Spinal cord (tissue), 10 donors: ENCODE results near the gene AFF4. TPM values are rescaled to one million over a fixed set of nuclear protein-coding genes. Genes with fewer than 3 reads are reported as not detected.

Experiments
- DNase-seq, 6 donors: peaks; one replicate each; pipeline versions ENCODE4 v3.0.0 to v3.0.0-alpha.2; 2013 to 2015; ENCODE audit warnings: low spot score in 6 of 6, low read depth in 4 of 6
- H3K27ac ChIP-seq: one replicate; pipeline ENCODE4 v1.5.1; 2013; ENCODE audit warnings: low read depth, low read length, control low read depth
- H3K27me3 ChIP-seq: one replicate; pipeline ENCODE4 v1.6.1; 2013; ENCODE audit warnings: low read length; ENCODE audit not compliant: control insufficient read depth, insufficient read depth
- H3K36me3 ChIP-seq: one replicate; pipeline ENCODE4 v1.6.1; 2013; ENCODE audit warnings: low read length; ENCODE audit not compliant: control insufficient read depth, insufficient read depth
- H3K4me1 ChIP-seq: one replicate; pipeline ENCODE4 v1.6.1; 2013; ENCODE audit warnings: low read length; ENCODE audit not compliant: control insufficient read depth, insufficient read depth
- H3K4me3 ChIP-seq: one replicate; pipeline ENCODE4 v1.5.1; 2013; ENCODE audit warnings: low read depth, low read length, control low read depth
- H3K9me3 ChIP-seq: one replicate; pipeline ENCODE4 v1.6.1; 2013; ENCODE audit warnings: low read length; ENCODE audit not compliant: control insufficient read depth, insufficient read depth
- WGBS: methylation state at CpG from one replicate; pipeline ENCODE4 v1.1.5; 2013; ENCODE audit warnings: missing lambda C conversion rate; ENCODE audit not compliant: insufficient coverage; 5-methylcytosine and 5-hydroxymethylcytosine counted together
- polyA plus RNA-seq, 2 donors: library from polyadenylated mRNA; unstranded; fragments of 120-200 nt; gene quantifications; one replicate each; pipeline ENCODE4 v1.2.1, GENCODE V29; 2013; ENCODE audit not compliant: insufficient read length in 2 of 2
- small RNA-seq: library from RNA; depleted of rRNA; stranded (forward); fragments of <200 nt; gene quantifications from one replicate; pipeline ENCODE3, GENCODE V24; 2014; ENCODE audit warnings: low replicate concordance
- total RNA-seq, 2 donors: library from RNA; depleted of rRNA in 1 of 2; stranded (reverse); fragments of 120-200 nt in 1 of 2; fragments of >200 nt in 1 of 2; gene quantifications; one replicate each; pipeline versions ENCODE4 v1.2.3 to v1.2.4, GENCODE V29; 2013 to 2014
- donor health status: healthy.

AFF4 gene
- total and polyA plus RNA-seq, 4 donors: 37.0 to 74.7 (median 57.2) TPM

GRCh38 chr5:132826424-132827082 lies 136.9 kb downstream of the AFF4 start:
- no peak overlapping the region for H3K4me3 ChIP-seq
- WGBS: 72% methylated on average over 4 of the region's 6 CpGs
- H3K4me1 ChIP-seq: peaks cover 62% of the 10 kb centered on the region
- peaks cover 10% of the 10 kb centered on the region for H3K36me3 ChIP-seq
- H3K27ac ChIP-seq: no peak overlapping the region
- no peaks in the 10 kb centered on the region for H3K9me3 ChIP-seq
- H3K27me3 ChIP-seq: peaks cover 62% of the 10 kb centered on the region
- no peak for DNase-seq

- Histone ChIP-seq H3K4me3 (no peak overlapping the region), H3K4me1 (peaks cover 62% of the 10 kb centered on the region), H3K27me3 (peaks cover 55% of the 10 kb centered on the region)
These were observed 137.5 kb downstream of the AFF4 start for GRCh38 chr5:132825834-132826391.

More at GRCh38 chr5:132825834-132826391, 137.5 kb downstream of the AFF4 start:
- no peaks in the 10 kb centered on the region for H3K9me3 ChIP-seq
- no peak overlapping the region for H3K27ac ChIP-seq
- WGBS: 13% methylated on average over 33 of the region's 43 CpGs
- DNase-seq: no peak
- peaks cover 10% of the 10 kb centered on the region for H3K36me3 ChIP-seq

Small RNA genes lying within 50 kb of the gene (small RNA-seq; reads per million reads assigned to genes)
- gene AC113410.1 (not detected), gene ATP6V0E1P1 (not detected), gene RF00019 (not detected), gene RNA5SP192 (not detected)

Other genes starting within 250 kb of the AFF4 start
- gene KIF3A, start 226.1 kb downstream of the AFF4 start, total RNA-seq: 10 to 100 TPM; 42.3 to 97.6 TPM
- gene KIF3A, start 226.1 kb downstream of the AFF4 start, polyA plus RNA-seq: 10 to 100 TPM; 84.6 to 88.6 TPM
- gene CCNI2, start 216.2 kb downstream of the AFF4 start, total RNA-seq: 1 to 10 TPM in 1 of 2 donors, under 1 TPM in 1; 0.69 to 1.3 TPM
- 10 to 100 TPM; 18.5 to 24.0 TPM for gene CCNI2, start 216.2 kb downstream of the AFF4 start, polyA plus RNA-seq
- 10 to 100 TPM; 67.9 to 83.2 TPM for gene SEPTIN8, start 186.4 kb downstream of the AFF4 start, total RNA-seq
- 100 to 1,000 TPM; 131 to 149 TPM for gene SEPTIN8, start 186.4 kb downstream of the AFF4 start, polyA plus RNA-seq
- gene SOWAHA, start 150.3 kb downstream of the AFF4 start, total RNA-seq: 1 to 10 TPM; 1.2 to 4.1 TPM
- gene SOWAHA, start 150.3 kb downstream of the AFF4 start, polyA plus RNA-seq: 1 to 10 TPM; 4.8 to 5.8 TPM
- 1 to 10 TPM; 4.5 to 6.3 TPM for gene SHROOM1, start 133.0 kb downstream of the AFF4 start, total RNA-seq
- 10 to 100 TPM; 11.6 to 17.6 TPM for gene SHROOM1, start 133.0 kb downstream of the AFF4 start, polyA plus RNA-seq
- gene GDF9, start 97.2 kb downstream of the AFF4 start, total RNA-seq: under 1 TPM; 0.69 to 0.83 TPM
- 1 to 10 TPM; 1.2 to 2.0 TPM for gene GDF9, start 97.2 kb downstream of the AFF4 start, polyA plus RNA-seq
- gene UQCRQ, start 97.0 kb downstream of the AFF4 start, total RNA-seq: 100 to 1,000 TPM; 104 to 407 TPM
- 100 to 1,000 TPM; 248 to 271 TPM for gene UQCRQ, start 97.0 kb downstream of the AFF4 start, polyA plus RNA-seq
- 1 to 10 TPM in 1 of 2 donors, under 1 TPM in 1; 0.79 to 1.8 TPM for gene LEAP2, start 90.0 kb downstream of the AFF4 start, total RNA-seq
- gene LEAP2, start 90.0 kb downstream of the AFF4 start, polyA plus RNA-seq: 1 to 10 TPM; 3.2 to 3.5 TPM
- 10 to 100 TPM; 16.9 to 18.4 TPM for gene ZCCHC10, start 62.9 kb upstream of the AFF4 start, total RNA-seq
- gene ZCCHC10, start 62.9 kb upstream of the AFF4 start, polyA plus RNA-seq: 10 to 100 TPM; 22.7 to 25.4 TPM
- 100 to 1,000 TPM in 1 of 2 donors, 10 to 100 TPM in 1; 80.5 to 114 TPM for gene HSPA4, start 88.4 kb upstream of the AFF4 start, total RNA-seq
- 10 to 100 TPM; 75.8 to 94.9 TPM for gene HSPA4, start 88.4 kb upstream of the AFF4 start, polyA plus RNA-seq